Jurkat, Clone E6-1 (cell line): ENCODE data around the gene TOR4A.
"Not testable (repeated sequence)": the region's sequence is repeated elsewhere in the genome, so short reads cannot be mapped to it uniquely, and the experiment has no call there.

ENCODE experiments used
- DNase-seq: peaks from one replicate; pipeline ENCODE4 v3.0.0-alpha.2; 2011; ENCODE audit warnings: low read depth, low spot score
- H3K4me3 ChIP-seq: 2 replicates; pipeline ENCODE4 v1.5.1; 2011; ENCODE audit warnings: mild to moderate bottlenecking, low read length, control low read depth, moderate library complexity

TOR4A gene

DNA sequence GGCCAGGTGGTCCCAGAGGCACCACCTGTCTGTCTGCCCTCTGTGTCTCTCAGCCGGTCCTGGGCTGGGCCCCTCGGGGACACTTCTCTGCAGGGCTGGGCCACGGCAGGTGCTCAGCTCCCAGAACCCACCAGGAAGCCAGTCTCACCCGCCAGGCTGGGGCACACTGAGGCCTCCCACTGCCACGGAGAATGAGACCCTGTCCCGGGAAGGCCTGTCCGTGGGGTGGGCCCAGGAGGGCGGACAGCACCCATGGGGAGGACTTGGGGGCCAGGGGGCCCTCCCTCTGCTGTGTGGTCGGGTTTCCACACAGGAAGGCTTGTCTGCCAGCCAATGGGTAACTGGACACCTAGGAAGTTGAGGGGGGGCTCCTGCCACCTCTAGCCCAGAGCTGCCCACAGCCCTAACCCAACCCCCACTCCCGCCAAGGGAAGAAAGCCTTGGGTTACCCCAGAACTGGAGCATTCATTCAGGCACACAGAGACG is 40.5 kb upstream of the TOR4A start:
- H3K4me3 ChIP-seq: 0 out of 2 replicates have a peak overlapping the region, but pooled peaks have one; percentile 9
- DNase-seq: no peak

DNA sequence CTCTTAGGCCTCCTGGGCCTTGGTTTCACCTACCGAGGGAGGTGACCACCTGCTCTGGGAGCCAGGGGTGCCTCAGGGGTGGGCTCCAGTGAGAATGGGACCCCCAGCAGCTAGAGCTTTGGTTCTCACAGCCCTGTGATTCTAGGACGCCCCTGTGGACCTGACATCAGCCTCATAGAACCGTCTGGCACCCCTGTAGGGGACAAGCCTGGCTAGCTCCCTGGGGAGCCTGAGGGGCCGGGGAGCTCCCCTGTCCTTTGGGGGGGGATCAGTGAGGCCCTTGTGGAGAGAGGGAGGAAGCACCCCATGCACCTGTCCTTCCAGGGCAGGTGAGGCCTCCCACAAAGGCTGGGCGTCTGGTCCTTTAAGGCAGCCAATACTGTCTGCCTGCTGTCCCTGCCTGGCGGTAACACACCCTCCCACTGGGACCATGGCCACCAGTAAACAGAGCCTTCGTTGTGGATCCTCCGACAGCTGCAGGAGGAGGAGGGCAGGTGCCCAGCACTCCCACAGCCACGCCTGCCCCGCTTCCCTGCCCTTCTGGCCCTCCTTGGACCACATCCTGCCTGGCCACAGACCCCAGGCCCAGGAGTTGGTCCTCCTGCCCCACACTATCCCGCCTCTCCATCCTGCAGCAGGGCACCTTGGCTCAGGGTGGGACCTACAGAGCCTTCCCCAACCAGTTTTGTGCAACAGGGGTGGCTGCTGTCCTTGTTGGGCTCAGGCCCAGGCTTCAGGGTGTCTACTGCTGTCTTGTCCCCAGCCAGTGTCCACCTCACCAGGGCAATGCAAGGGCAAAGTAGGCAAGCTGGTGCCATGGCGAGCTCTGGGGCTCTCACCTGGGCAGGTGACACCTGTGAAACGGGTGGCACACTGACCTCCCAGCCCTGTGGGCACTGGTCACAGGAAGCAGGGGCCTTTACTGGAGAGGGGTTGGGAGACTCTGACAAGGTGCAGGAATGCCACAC is 39.5 kb upstream of the TOR4A start:
- H3K4me3 ChIP-seq: no peak overlapping the region
- DNase-seq: no peak

DNA sequence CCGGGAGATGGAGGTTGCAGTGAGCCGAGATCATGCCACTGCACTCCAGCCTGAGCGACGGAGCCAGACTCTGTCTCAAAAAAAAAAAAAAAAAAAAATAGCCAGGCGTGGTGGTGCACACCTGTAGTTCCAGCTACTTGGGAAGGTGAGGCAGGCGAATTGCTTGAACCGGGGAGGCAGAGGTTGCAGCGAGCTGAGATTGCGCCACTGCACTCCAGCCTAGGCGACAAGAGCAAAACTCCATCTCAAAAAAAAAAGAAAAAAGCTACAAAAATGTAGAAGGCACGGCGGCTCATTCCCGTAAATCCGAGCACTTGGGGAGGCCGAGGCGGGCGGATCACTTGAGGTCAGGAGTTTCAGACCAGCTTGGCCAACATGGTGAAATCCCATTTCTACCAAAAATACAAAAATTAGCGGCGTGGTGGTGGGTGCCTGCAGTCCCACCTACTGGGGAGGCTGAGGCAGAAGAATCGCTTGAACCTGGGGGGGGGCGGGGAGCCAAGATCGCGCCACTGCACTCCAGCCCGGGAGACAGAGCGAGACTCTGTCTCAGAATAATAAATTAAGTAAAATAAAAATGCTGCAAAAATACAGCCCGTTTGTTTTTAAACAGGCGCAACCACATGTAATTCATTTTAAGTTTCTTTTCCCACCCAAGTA is 37.9 kb upstream of the TOR4A start:
- H3K4me3 ChIP-seq: peak overlapping the region; percentile 67
- not testable (repeated sequence) for DNase-seq

- peak; percentile 58 for DNase-seq
- H3K4me3 ChIP-seq: peak overlapping the region; percentile 67
Observed at GRCh38 chr9:137240318-137240840, 37.1 kb upstream of the TOR4A start.

- DNase-seq: peak; percentile 100
Observed at GRCh38 chr9:137240841-137241489, 36.6 kb upstream of the TOR4A start, which contains the start of gene TUBB4B. Gene TUBB4B, plus strand, starts transcription at chr9:137241287. Its CDS starts 74 bp downstream, at chr9:137241361.

GRCh38 chr9:137241490-137242268 is 35.8 kb upstream of the TOR4A start:
- H3K4me3 ChIP-seq: peak overlapping the region; percentile 76
- DNase-seq: no peak

More at GRCh38 chr9:137240841-137241489, 36.6 kb upstream of the TOR4A start, which contains the start of gene TUBB4B:
- peak within 1 kb of the TSS; percentile 76 for H3K4me3 ChIP-seq

DNA sequence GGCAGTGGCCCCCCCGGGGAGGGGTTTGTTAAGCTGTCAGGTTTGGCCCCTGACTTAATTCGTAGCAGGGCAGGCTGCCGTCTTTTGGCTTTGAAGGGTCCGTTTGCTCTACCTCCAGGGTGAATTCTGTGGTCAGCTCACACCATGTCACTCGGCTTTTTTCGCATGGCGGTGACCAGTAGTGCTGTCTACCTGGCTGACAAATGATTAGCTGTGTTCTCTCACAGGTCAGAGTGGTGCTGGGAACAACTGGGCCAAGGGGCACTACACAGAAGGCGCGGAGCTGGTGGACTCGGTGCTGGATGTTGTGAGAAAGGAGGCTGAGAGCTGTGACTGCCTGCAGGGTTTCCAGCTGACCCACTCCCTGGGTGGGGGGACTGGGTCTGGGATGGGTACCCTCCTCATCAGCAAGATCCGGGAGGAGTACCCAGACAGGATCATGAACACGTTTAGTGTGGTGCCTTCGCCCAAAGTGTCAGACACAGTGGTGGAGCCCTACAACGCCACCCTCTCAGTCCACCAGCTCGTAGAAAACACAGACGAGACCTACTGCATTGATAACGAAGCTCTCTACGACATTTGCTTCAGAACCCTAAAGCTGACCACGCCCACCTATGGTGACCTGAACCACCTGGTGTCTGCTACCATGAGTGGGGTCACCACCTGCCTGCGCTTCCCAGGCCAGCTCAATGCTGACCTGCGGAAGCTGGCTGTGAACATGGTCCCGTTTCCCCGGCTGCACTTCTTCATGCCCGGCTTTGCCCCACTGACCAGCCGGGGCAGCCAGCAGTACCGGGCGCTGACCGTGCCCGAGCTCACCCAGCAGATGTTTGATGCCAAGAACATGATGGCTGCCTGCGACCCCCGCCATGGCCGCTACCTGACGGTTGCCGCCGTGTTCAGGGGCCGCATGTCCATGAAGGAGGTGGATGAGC is 35.0 kb upstream of the TOR4A start:
- H3K4me3 ChIP-seq: peak overlapping the region; percentile 76
- DNase-seq: no peak

GRCh38 chr9:137243266-137243625 is 34.3 kb upstream of the TOR4A start:
- not testable (repeated sequence) for DNase-seq, H3K4me3 ChIP-seq

GRCh38 chr9:137243626-137244485 is 33.7 kb upstream of the TOR4A start:
- no peak for DNase-seq
- no peak overlapping the region for H3K4me3 ChIP-seq

GRCh38 chr9:137244486-137245449 is 32.8 kb upstream of the TOR4A start:
- DNase-seq: no peak
- H3K4me3 ChIP-seq: no peak overlapping the region

DNA sequence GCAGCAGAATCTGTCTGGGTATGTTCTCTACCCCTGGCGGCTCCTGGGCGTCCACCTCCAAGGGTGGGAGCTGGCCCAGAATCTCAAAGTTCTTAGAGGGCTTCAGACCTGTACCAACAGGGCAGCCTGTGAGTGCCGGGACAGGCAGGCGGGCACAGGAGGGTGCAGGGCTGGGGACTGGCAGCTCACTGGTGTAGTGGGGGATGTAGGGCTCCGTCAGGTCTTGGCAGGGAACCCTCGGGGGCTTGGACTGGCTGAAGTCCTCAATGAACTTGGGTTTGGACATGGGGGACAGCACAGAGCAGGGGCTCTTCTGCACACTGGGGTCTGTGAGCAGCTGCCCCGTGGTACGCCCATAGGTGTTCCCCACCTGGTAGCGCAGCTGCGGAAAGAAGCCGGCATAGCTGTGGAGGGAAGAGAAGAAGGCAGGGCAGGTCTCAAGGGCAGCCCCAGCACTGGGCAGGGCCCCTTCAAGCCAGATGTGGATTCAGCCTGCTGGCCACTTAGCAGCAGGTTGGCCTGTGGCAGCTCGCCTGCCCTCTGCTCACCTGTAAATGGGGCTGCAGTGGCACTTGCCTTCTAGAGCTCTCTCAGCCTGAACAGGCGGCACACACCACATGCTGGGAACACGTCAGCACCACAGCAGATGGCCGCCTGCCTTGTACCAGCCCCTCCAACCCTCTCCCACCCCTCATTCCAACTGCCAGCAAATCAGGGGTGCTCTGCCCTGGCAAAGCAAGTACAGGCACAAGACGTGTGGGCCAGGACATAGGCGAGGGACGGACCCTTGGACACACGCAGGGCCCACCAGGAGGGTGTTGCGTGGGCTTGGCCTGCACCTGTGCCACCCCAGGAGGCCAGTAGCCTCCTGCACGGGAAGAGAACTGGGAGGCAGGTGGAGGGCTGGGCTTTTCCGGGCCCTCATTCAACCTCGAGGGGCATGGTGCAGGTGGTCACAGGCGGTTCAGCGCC is 31.8 kb upstream of the TOR4A start:
- no peak overlapping the region for H3K4me3 ChIP-seq
- DNase-seq: no peak

GRCh38 chr9:137247135-137247915 is 30.2 kb upstream of the TOR4A start:
- H3K4me3 ChIP-seq: no peak overlapping the region
- no peak for DNase-seq

DNA sequence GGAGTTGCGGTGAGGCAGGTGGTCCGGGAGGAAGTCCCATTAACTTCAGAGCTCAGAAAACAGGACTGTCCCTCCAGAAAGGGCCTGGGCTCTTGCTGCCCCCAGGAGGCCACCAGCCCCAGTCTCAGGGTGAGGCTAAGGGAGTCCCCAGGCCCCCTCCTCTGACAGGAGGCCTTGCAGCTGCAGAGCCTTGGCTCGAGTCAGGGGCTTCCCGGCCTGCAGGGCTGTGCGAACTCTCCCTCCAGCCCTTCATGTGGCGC is 29.7 kb upstream of the TOR4A start:
- no peak overlapping the region for H3K4me3 ChIP-seq
- no peak for DNase-seq
